Posterior vena cava (tissue), 2 donors: ENCODE results near the gene PHACTR3. TPM values are rescaled to one million over a fixed set of nuclear protein-coding genes. Genes with fewer than 3 reads are reported as not detected.

ENCODE experiments used
- DNase-seq: peaks from one replicate; pipeline ENCODE4 v3.0.0-alpha.2; 2020; ENCODE audit warnings: low spot score
- intact Hi-C, 2 donors: fragments of 100-400 bp; cut with DNase I; formaldehyde crosslinking; loops; one replicate each; pipeline versions ENCODE4 v1.14.1 to v1.14.2; 2022 to 2023
- total RNA-seq, 2 donors: library from RNA; stranded (reverse); fragmentation: NEBNext Ultra II Directional; extraction: Animal tissue kit (Norgen Biotek cat#: 25700); gene quantifications; one replicate each; pipeline ENCODE4 v1.2.1, GENCODE V29; 2021
- donor health status: DM: yes; HTN: yes; CAD: no.
- donor health status: DM: yes; HTN: yes; CAD: no.

Gene PHACTR3
- total RNA-seq, 2 donors from 2014 or later = 0.19 to 0.43 TPM

- intact Hi-C loops = no loop called here
- peak; percentile 44 for DNase-seq
These were observed 131.6 kb downstream of the PHACTR3 start for GRCh38 chr20:59735917-59736316.

- intact Hi-C loops = no loop called here
- DNase-seq = peak; percentile 49
These were observed 132.0 kb downstream of the PHACTR3 start for GRCh38 chr20:59736366-59736765.

DNA sequence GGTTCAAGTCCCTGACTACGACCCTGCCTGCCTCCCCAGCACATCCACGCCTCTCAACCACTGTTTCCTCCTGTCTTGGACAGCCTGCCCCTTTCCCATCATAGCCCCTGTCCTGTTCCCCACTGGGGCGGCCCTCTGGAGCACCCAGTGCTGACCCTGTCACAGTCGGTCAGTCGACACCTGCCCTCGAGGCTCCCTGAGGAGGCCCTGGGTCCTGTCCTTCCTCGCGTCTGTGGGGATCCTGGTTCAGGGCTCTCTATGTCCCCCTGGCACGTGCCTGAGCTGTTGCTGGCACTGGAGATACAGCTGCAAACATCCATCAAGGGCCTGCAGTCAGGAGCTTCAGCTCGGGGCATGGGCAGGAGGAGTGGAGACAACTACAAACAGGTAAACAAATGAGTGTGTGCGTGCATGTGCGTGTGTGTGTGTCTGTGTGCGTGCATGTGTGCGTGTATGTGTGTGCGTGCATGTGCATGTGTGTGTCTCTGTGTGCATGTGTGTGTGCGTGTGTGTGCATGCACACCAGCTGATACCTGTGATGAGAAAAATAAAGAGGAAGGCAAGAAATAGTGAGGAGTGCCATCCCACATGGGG lies 132.8 kb downstream of the PHACTR3 start:
- DNase-seq = peak; percentile 47
- intact Hi-C loops = no loop called here

DNA sequence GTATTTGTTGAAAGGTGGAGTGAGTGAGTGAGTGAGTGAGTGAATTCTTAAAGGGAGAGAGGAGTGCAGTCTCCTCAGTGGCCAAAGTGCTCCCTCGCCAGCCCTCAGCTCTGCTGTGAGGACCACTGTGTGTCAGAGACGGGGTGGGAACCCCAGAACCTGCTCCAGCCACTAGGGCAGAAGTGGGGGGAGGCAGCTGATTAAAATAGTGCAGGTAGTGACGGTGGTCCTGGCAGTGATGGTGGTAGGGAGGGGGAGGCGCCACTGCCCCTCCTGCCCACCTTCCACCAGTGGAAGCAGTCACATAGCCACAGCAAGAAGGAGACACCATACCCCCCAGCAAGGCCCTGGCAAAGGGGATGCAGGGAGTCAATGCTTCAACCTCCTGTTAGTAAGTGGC lies 133.5 kb downstream of the PHACTR3 start:
- intact Hi-C loops = no loop called here
- DNase-seq = peak; percentile 60

- DNase-seq = peak; percentile 38
- intact Hi-C loops = no loop called here
These were observed 134.5 kb downstream of the PHACTR3 start for GRCh38 chr20:59738851-59739250.

GRCh38 chr20:59740621-59741020 lies 136.3 kb downstream of the PHACTR3 start:
- intact Hi-C loops = no loop called here
- DNase-seq = peak; percentile 68

DNA sequence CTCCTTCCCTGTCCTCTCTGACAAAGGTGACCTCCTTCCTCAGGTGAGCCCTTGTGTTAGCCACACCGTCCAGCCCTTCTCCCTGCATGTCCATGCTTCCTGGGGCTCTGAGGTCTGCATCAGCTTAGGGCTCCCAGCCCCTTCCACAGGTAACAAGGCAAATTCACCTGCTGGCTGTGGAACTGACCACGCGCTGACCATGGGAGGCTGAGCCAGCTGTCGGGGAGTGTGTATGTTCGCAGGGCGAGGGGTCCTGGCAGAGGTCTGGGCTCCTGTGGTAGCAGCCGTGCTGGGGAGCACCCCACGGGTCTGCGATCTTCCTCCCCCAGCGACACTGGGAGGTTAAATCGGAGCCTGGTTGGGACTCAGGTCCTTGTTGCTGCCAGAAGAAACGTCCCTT lies 136.7 kb downstream of the PHACTR3 start:
- intact Hi-C loops = no loop called here
- peak; percentile 72 for DNase-seq

DNA sequence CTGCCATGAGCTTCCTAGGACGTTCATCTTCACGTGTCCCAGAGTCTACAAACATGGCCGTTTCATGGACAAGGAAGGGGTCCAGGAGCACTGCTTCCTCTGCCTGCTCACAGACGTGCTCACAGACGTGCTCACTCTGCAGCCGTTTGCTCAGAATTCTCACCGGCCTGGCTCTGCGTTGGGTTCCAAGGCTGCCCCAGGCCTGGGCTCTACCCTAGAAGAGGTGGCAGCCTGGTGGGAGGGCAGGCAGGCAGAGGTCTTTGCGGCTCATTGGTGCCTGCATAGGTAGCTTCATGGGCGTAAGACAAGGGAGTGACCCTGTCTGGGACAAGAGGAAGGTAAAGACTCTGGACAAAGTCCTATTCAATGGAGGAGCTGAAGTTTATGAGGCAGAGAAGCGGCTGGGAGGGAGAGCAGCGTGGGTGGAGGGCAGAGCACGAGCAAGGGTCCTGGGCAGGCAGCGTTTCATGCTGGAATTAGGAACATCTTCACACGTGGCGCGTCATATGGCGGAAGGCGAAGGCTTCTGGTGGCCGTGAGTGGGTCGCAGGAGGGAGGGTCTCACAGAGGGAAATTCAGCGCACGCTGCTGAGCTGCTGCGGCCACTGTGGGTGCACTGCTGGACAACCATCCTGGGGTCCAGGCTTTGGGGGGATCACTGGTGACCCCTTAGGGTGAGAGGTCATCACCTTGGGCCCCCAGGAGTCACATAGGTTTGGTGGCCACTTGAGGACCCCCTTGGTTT lies 138.2 kb downstream of the PHACTR3 start:
- intact Hi-C loops = no loop called here
- peak; percentile 72 for DNase-seq

DNA sequence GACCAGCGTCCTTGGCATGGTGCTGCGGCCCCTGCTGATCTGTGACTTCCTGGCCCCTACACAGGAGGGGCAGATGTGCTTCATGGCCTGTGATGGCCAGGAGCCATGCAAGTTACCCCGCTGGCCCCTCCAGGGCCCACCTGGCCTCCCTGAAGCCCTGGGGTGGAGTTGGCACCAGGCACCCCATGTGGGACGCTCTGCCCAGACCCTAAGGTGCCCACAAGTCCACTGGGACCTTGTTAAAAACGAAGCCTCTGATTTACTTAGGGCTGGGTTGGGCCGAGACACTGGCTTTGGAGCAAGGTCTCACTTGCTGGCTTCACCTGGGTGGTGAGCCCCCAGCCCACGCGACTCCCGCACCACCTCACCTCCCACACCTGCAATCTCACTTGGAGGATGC lies 139.0 kb downstream of the PHACTR3 start:
- intact Hi-C loops = no loop called here
- DNase-seq = peak; percentile 52

GRCh38 chr20:59743767-59744485 lies 139.6 kb downstream of the PHACTR3 start:
- intact Hi-C loops = no loop called here
- DNase-seq = peak; percentile 61

- intact Hi-C loops = no loop called here
- DNase-seq = peak; percentile 36
These were observed 140.4 kb downstream of the PHACTR3 start for GRCh38 chr20:59744756-59745155.

- intact Hi-C loops = no loop called here
- peak; percentile 56 for DNase-seq
These were observed 140.9 kb downstream of the PHACTR3 start for GRCh38 chr20:59745201-59745600.

GRCh38 chr20:59745716-59746115 lies 141.4 kb downstream of the PHACTR3 start:
- intact Hi-C loops = no loop called here
- peak; percentile 63 for DNase-seq

- intact Hi-C loops = no loop called here
- peak; percentile 35 for DNase-seq
These were observed 141.8 kb downstream of the PHACTR3 start for GRCh38 chr20:59746155-59746554.

GRCh38 chr20:59747671-59748515 lies 143.6 kb downstream of the PHACTR3 start:
- peak; percentile 54 for DNase-seq
- intact Hi-C loops = no loop called here

DNA sequence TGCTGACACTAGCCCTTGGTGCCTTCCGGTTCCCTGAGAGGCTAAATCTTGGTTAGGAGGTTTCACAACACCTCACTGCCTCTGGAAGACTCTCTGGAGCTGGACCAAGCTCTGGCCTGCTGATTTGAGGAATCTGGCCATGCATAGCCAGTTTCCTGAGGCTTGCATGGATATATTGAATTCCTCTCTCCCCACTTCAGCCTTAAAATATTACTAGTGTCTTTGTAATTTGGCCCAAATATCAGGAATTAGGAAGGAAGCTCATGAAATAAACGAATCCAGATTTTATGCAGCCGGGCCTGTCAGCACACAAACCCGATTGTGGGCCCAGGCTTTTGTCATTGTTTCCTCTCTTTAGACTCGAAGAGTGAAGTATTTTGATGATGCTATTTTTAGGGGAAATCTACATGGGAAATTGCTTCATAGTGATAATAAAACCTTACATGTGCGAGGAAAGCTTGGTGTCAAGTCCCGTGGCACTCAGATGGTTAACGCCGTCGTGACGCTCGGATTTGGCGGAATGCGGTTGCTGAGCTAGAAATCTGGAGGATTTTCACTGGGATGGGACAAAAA lies 144.4 kb downstream of the PHACTR3 start:
- intact Hi-C loops = no loop called here
- DNase-seq = peak; percentile 81

DNA sequence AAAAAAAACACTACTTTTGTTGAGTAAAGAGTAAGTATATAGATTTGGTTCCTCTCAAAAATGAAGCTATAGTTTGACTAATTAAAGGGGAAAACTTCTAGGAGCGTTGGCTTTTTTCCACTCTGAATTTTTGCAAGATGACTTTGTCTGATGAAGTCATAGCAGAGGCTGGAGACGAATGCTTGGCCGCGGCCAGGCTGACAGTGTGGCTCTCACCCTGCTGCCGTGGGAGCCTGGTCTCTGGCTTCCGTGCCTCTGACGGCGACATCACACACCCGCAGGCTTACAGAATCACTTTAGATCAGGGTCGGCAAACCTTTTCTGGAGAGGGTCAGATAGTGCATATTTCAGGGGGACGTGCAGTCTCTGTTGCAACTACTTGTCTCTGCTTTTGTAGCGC lies 145.0 kb downstream of the PHACTR3 start:
- peak; percentile 84 for DNase-seq
- intact Hi-C loops = no loop called here

DNA sequence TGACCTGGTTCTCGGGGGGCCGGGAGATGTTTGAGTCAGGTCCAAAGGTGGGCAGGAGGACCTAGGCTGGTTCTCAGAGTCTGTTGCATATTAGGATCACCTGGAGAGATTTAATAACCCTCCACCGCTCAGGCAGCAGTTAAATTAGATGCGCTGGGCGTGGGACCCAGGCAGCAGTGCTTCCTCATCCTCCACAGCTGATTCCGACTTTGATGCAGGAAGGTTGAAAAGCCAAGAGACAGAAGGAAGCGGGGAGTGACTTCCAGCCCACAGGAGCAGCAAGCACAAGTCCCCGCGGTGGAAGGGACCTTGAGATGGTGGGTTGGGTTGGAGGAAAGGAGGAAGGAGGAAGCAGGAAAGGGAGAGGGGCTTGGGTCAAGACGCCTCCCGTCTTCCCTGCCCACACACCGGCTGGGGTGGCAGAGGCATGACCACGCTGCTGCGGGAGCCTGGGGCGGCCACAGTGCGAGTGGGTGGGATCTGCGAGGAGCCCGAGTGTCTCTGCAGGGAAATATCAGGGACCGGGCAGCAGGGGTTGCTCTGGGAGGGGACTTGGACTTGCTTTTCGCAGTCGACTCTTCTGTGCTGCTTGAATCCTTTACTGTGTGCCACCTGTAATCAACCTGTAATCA lies 146.0 kb downstream of the PHACTR3 start:
- intact Hi-C loops = loop anchor here (2.0 to 10.0 kb wide), 3 partner anchors 153 to 186 kb away; no protein-coding TSS in a partner anchor
- DNase-seq = peak; percentile 70
